ENCODE results near the gene SERPINB6. TPM values are rescaled to one million over a fixed set of nuclear protein-coding genes. Genes with fewer than 3 reads are reported as not detected.

SERPINB6 gene
- total and polyA plus RNA-seq, 2 experiments from 2014 or later = 95.7 to 149 TPM

- H3K27ac ChIP-seq = no peak overlapping the region
- no peaks in the 10 kb centered on the region for H3K9me3 ChIP-seq (ENCODE audit: low read depth)
- in situ Hi-C loops (cut with MboI) = no loop called here
- no peaks in the 10 kb centered on the region for H3K9me2 ChIP-seq (ENCODE audit: insufficient read depth)
- no peak overlapping the region for H3K4me2 ChIP-seq (ENCODE audit: unreplicated experiment)
- H3K27me3 ChIP-seq (replicated peaks; ENCODE audit: insufficient read depth) = no peaks in the 10 kb centered on the region
- no peaks in the 10 kb centered on the region for H3K36me3 ChIP-seq (ENCODE audit: low read depth)
- H2AFZ ChIP-seq = no peak overlapping the region
- H3F3A ChIP-seq (ENCODE audit: insufficient read depth) = peaks cover 30% of the 10 kb centered on the region
- peaks cover 42% of the 10 kb centered on the region for H3K4me1 ChIP-seq (ENCODE audit: insufficient read depth)
- no peaks in the 10 kb centered on the region for H3K79me2 ChIP-seq (ENCODE audit: insufficient read depth)
- TF ChIP-seq EZH2 (IDR thresholded peaks at IDR 0.05; ENCODE audit: insufficient read depth, poor library complexity, severe bottlenecking) (no peak), EZH2phosphoT487 (IDR thresholded peaks at IDR 0.05; ENCODE audit: insufficient read depth, low read depth) (no peak)
- no peaks in the 10 kb centered on the region for H4K20me1 ChIP-seq (ENCODE audit: insufficient read depth)
- H3K9ac ChIP-seq = no peak overlapping the region
- no peak overlapping the region for H3K4me3 ChIP-seq
- 50 to 64% methylated on average over 4 of the region's 4 CpGs for WGBS, 2 experiments (ENCODE audit: low coverage in 1 of 2, low lambda C conversion rate in 2 of 2, missing lambda C conversion rate in 2 of 2)
- peak; percentile 31 for DNase-seq
Measured at GRCh38 chr6:2978923-2979322, 7.6 kb upstream of the SERPINB6 start.

- Histone ChIP-seq H3K27ac (no peak overlapping the region), H3K9me3 (ENCODE audit: low read depth) (no peaks in the 10 kb centered on the region), H3F3A (ENCODE audit: insufficient read depth) (peaks cover 34% of the 10 kb centered on the region), H3K79me2 (ENCODE audit: insufficient read depth) (no peaks in the 10 kb centered on the region), H3K36me3 (ENCODE audit: low read depth) (no peaks in the 10 kb centered on the region), H3K4me2 (ENCODE audit: unreplicated experiment) (peak overlapping the region; percentile 49), H3K27me3 (replicated peaks; ENCODE audit: insufficient read depth) (no peaks in the 10 kb centered on the region), H2AFZ (no peak overlapping the region), H3K9me2 (ENCODE audit: insufficient read depth) (no peaks in the 10 kb centered on the region), H3K4me3 (no peak overlapping the region), H3K4me1 (ENCODE audit: insufficient read depth) (peaks cover 44% of the 10 kb centered on the region), H4K20me1 (ENCODE audit: insufficient read depth) (no peaks in the 10 kb centered on the region), H3K9ac (no peak overlapping the region)
- in situ Hi-C loops (cut with MboI) = no loop called here
- TF ChIP-seq EZH2 (IDR thresholded peaks at IDR 0.05; ENCODE audit: insufficient read depth, poor library complexity, severe bottlenecking) (no peak), EZH2phosphoT487 (IDR thresholded peaks at IDR 0.05; ENCODE audit: insufficient read depth, low read depth) (no peak)
- 95 to 97% methylated on average over 3 of the region's 3 CpGs for WGBS, 2 experiments (ENCODE audit: low coverage in 1 of 2, low lambda C conversion rate in 2 of 2, missing lambda C conversion rate in 2 of 2)
- no peak for DNase-seq
Measured at GRCh38 chr6:2977799-2978590, 6.6 kb upstream of the SERPINB6 start.

- in situ Hi-C loops (cut with MboI) = no loop called here
- H3K4me2 ChIP-seq (ENCODE audit: unreplicated experiment) = peak overlapping the region; percentile 49
- no peak for DNase-seq
- peak overlapping the region; percentile 88 for H3K27ac ChIP-seq
- WGBS, 2 experiments (ENCODE audit: low coverage in 1 of 2, low lambda C conversion rate in 2 of 2, missing lambda C conversion rate in 2 of 2) = 73 to 78% methylated on average over 5 of the region's 5 CpGs
- H3K4me3 ChIP-seq = peak overlapping the region; percentile 45
- no peaks in the 10 kb centered on the region for H3K27me3 ChIP-seq (replicated peaks; ENCODE audit: insufficient read depth)
- H3F3A ChIP-seq (ENCODE audit: insufficient read depth) = peaks cover 34% of the 10 kb centered on the region
- peaks cover 2% of the 10 kb centered on the region; the same call in 1 of the 2 replicates for H3K79me2 ChIP-seq (ENCODE audit: insufficient read depth)
- TF ChIP-seq EZH2 (IDR thresholded peaks at IDR 0.05; ENCODE audit: insufficient read depth, poor library complexity, severe bottlenecking) (no peak), EZH2phosphoT487 (IDR thresholded peaks at IDR 0.05; ENCODE audit: insufficient read depth, low read depth) (no peak)
- H4K20me1 ChIP-seq (ENCODE audit: insufficient read depth) = no peaks in the 10 kb centered on the region
- H2AFZ ChIP-seq = no peak overlapping the region
- H3K9me3 ChIP-seq (ENCODE audit: low read depth) = no peaks in the 10 kb centered on the region
- peak overlapping the region; percentile 60 for H3K9ac ChIP-seq
- H3K4me1 ChIP-seq (ENCODE audit: insufficient read depth) = peaks cover 44% of the 10 kb centered on the region
- H3K9me2 ChIP-seq (ENCODE audit: insufficient read depth) = no peaks in the 10 kb centered on the region
- no peaks in the 10 kb centered on the region for H3K36me3 ChIP-seq (ENCODE audit: low read depth)
Measured at GRCh38 chr6:2977290-2977689, 5.9 kb upstream of the SERPINB6 start.

DNA sequence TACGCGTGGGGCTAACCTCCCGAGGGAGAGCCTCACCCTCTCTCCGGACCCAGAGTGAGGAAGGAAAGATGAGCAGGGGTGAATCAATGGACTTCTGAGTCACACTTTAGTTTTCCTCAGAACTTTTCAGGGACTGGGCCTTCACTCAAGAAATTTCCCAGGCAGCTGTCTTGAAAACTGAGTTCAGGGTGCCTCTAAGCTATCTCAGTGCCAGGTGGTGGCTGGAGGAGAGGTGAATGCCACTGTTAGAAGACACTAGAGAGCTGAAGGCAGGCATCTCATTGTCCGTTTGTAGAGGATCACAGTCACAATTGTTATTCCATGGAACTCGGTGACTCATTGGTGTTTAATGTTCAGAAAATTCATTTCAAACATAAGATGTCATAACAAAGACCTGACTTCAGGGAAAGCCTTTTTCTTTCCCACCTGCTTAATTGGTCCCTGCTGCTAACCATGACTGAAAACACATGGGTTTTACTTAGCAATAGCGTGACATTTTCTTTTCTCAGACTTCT, 5.3 kb upstream of the SERPINB6 start:
- H3K4me2 ChIP-seq (ENCODE audit: unreplicated experiment) = peak overlapping the region; percentile 49
- H3K27me3 ChIP-seq (replicated peaks; ENCODE audit: insufficient read depth) = no peaks in the 10 kb centered on the region
- in situ Hi-C loops (cut with MboI) = no loop called here
- TF ChIP-seq EZH2 (IDR thresholded peaks at IDR 0.05; ENCODE audit: insufficient read depth, poor library complexity, severe bottlenecking) (no peak), EZH2phosphoT487 (IDR thresholded peaks at IDR 0.05; ENCODE audit: insufficient read depth, low read depth) (no peak)
- peaks cover 37% of the 10 kb centered on the region for H3F3A ChIP-seq (ENCODE audit: insufficient read depth)
- peak overlapping the region; percentile 60 for H2AFZ ChIP-seq
- H3K4me3 ChIP-seq = peak overlapping the region; percentile 45
- peak overlapping the region; percentile 60 for H3K9ac ChIP-seq
- H4K20me1 ChIP-seq (ENCODE audit: insufficient read depth) = no peaks in the 10 kb centered on the region
- H3K79me2 ChIP-seq (ENCODE audit: insufficient read depth) = peaks cover 8% of the 10 kb centered on the region; the same call in 1 of the 2 replicates
- H3K9me3 ChIP-seq (ENCODE audit: low read depth) = no peaks in the 10 kb centered on the region
- DNase-seq = peak; percentile 94
- H3K27ac ChIP-seq = peak overlapping the region; percentile 88
- H3K9me2 ChIP-seq (ENCODE audit: insufficient read depth) = no peaks in the 10 kb centered on the region
- H3K4me1 ChIP-seq (ENCODE audit: insufficient read depth) = peaks cover 49% of the 10 kb centered on the region
- WGBS, 2 experiments (ENCODE audit: low coverage in 1 of 2, low lambda C conversion rate in 2 of 2, missing lambda C conversion rate in 2 of 2) = 2% methylated on average over 7 of the region's 7 CpGs
- H3K36me3 ChIP-seq (ENCODE audit: low read depth) = no peaks in the 10 kb centered on the region

Data from GM23248 (cell line).